Suprapubic skin (tissue), 3 donors: Measurements from ENCODE around the gene IQSEC3.

Experiments used
- CTCF ChIP-seq, 2 donors: fragments of 200-600 bp in 1 of 2; fragments of 450-650 bp in 1 of 2; sonication (generic) in 1 of 2; IDR thresholded peaks; one replicate each; pipeline ENCODE4 v1.5.1; 2016 to 2019; ENCODE audit warnings: antibody characterized with exemption in 2 of 2, mild to moderate bottlenecking in 1 of 2, moderate library complexity in 1 of 2
- EP300 ChIP-seq: sonication (generic); formaldehyde crosslinking; IDR thresholded peaks from one replicate; pipeline ENCODE4 v1.6.1; 2017; ENCODE audit warnings: antibody characterized with exemption
- POLR2A ChIP-seq, 2 donors: fragments of 450-650 bp; IDR thresholded peaks; one replicate each; pipeline ENCODE4 v1.6.1; 2017; ENCODE audit warnings: antibody characterized with exemption in 2 of 2, mild to moderate bottlenecking in 2 of 2, moderate library complexity in 2 of 2

- TF ChIP-seq CTCF (IDR thresholded peaks at IDR 0.05): no peak
- TF ChIP-seq EP300: no peak
- no peak for TF ChIP-seq POLR2A (IDR thresholded peaks at IDR 0.05)
Observed at GRCh38 chr12:138171-138897, 71.8 kb downstream of the IQSEC3 start.
